HG02938 (cell line): ENCODE measurements around the gene GHSR.

Experiments used
- ATAC-seq: cut with Tn5 transposase; IDR thresholded peaks from one replicate; pipeline ENCODE4 v1.9.1; 2021; ENCODE audit warnings: mild to moderate bottlenecking, moderate library complexity; ENCODE audit not compliant: unreplicated experiment

GHSR gene

DNA sequence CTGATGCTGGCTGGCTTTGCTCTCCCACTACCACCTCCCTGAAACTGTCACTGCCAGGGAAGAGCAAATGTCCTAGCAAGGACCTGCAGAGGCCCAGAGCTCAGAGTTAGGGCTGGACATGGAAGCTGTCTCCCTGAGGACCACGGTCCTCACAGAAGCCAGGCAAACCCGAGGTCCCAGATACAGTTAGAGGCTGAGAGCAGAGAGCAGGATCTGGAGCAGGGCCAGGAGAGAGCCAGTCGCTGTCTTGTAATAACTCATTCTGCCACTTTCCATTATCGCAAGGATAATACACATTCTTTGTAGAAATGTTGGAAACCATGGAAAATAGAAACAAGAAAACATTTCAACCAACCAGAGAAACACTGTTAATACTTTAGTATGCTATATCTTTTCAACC, 10.1 kb downstream of the GHSR start:
- no peak for ATAC-seq

DNA sequence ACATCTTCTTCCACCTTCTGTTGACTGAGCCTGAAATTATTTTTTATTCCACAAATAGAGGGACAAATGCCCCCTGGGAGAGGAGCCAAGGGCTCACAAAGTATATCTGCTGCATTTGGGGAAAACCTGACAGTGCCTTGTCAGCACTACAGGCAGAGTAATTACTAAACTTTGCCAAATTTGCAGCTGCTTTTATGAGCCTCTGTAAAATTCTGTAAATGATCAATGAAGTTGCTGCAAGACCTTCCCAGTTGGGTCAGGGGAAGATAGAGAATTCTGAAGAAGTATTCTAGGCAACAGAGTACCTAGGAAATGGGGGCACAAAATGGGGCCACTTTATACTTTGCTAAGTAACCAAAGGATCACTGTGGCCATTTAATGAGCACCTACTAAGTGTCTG, 10.5 kb downstream of the GHSR start:
- ATAC-seq = no peak

DNA sequence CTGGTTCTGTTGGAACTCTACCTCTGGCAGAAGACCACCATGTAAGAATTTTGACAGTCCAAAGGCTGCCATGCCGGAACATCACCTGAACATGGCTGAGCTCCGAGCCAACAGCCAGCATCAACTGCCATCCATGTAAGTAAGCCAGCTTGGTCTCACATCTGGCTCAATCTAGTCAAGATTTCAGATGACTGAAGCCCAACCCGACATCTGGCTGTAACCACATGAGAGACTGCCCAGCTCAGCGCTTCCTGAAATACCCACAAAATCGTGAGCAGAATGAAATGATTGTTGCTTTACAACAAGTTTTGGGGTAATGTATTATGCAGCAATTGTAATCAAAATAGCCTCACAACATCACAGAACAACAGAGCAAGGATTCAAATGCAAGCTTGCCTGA, 32.9 kb downstream of the GHSR start:
- no peak for ATAC-seq

DNA sequence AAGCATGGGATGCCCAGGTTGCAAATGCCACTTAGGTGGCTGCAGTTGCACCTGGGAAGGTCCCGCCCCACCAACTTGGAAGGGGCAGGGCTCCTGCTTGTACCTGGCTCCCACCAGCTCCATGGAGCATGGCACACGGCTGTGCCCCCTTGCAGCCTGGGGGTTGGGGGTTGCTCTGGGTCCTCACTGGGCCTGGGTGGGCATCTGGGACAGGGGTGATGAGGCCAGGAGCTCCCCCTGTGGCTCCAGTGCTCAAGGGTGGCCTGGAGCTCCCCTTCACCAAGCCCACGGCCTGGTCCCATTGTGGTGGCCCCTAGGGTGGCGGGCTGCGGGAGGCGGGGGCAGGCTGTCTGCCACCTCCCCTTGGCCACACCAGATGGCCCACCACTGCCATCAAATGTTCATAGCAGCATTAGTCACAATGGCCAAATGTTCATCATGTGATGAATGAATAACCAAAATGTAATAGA, 36.7 kb downstream of the GHSR start:
- ATAC-seq = no peak

DNA sequence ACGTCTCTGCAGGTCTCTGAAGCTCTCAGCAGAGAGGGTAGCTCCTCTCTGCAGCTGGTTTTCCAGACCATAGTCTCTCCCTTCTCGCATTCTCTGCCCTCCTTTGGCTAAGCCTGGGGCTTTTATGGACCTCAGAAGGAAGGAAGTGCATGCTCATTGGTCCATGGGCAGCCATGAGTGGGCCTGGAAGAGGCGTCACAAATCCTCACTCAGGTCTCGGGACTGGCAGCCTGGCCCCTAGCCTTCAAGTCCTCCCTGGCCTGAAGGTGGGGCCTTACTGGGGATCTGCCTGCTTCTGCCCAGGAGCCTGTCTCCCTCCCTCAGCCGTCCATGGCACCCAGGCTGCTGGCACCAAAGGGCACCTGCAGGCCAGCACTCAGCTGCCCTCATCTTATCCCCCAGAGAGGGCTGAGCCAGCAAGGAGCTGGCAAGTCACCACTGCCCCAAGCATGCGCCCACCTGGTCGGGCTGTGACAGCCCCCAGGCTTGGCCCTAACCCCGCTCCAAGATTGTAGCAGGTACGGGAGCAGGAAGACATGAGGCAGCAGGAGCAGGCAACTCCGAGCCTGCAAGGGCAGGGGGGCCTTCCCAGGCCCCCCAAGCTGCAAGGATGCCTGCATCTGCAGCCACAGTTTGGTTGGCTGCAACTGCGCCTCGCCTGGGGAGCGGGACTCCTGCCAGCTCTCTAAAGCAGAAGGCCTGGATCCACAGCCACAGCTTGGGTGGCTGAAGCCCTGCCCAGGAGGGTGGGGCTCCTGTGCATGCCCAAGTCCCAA, 37.4 kb downstream of the GHSR start:
- ATAC-seq = no peak

DNA sequence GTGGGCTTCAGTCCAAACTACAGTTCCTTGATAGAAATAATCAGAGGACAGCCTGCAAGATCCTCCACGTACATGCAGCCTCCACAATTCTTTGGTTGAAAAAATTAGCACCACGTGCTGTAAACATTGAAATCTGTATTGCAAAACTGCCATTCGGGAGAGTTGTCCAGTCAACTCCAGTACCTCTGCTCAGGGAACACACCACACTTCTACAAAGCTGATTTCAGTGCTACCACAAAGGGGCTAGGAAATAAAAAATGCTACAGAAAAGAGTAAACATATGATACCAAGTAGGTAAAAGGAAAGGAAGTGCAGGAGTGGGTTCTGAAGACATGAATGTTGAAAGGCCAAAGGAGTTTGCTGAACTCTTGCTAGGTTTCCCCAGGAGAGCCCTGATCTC, 40.4 kb downstream of the GHSR start:
- no peak for ATAC-seq

DNA sequence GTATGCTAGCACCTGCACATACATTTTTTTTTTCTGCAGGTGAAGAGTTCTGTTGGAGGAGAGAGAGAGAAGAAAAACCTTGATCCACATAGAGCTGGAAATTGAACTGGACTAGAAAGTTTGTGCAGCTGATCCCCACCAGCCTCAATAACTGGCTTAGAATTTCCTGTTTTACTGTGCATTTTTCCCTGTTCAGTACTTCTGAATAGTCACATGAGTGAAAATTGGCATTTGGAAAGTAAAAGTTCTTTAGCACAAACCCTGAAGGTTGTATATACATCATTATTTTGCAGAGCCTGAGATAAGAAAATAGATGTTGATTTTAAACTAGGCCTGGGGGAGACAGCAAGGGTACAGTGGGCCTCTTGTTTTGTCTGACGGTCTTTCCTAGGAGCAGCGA, 42.3 kb downstream of the GHSR start:
- ATAC-seq = no peak

DNA sequence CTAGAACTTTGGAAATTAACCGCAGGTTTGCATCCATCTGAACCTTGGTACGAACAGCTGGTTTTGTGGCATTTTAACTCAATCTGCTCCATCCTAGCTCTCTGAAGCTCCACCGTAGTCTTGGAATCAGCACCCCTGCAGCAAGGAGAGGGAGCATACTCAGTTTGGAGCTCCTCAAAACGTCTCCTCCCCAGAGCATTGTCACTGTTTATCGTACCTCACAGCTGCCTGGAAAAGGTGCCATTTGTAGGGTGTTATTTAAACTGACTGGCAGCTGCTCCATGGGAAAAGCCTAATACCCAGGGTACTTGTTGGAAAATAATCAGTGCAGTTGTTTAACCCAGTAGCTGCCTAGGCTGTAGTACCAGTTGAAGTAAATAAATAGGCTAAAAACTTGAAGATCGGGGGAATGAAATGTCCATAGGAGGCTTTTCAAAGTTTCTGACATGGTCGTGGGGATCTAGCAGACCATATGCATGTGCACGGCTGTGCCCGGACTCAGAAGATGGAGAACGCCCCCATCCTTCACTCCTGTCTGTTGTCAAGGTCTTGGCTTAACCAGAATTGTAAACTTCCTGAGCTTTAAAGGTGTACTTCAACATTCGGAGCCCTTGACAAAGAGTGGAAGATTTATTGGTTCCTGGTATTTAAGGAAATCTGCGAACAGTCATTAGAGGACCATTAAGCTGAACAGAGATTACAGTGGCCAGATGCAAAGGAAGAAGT, 43.9 kb downstream of the GHSR start:
- no peak for ATAC-seq

DNA sequence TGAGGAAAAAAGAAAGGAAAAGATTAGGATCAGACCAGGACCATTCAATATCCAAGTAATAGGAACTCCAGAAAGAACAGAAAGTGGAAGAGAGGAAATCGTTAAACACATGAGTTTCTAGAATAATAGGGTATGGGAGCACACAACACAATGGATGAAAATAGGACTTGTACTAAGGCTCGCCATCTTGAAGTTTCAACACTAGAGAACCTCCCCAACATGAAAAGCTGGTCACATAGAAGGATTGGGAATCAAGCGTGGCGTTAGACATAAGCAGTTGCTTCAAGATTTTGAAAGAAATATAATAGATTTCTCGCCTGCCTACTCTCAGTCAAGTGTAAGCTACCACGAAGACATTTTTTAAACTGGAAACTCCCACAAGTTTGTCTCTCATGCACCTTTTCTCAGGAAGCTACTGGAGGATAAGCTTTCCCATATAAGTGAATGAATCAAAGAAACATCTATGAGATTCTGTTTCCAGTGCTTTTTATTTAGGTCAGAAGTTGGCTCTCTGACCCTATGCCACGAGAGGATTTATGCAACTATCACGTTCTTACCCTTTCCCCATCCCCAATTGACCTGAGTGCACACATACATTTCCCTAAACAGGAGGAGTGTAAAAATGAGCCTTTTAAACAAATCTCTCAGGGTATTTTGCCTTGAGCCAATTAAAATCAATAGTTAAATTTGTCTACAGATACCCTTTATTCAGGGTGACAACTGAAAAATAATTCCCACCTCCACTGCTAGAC, 45.2 kb downstream of the GHSR start:
- no peak for ATAC-seq

DNA sequence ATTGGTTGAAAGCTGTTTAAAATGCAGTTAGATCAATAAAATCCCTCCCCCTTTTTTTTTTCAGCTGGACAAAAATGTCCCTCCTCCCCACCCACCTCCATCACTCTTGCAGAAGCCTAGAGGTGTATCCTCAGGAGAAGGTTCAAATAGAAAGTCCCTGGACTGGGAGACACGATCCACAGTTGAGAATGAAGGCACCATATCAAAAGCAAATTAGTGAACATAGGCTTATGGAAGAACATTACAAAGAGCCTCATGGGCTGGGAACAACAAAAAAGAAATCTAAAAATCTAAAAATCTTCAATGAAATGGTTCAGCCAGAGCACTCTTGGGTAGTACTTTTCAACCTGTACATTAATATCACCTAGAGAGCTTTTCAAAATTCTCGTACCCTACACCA, 46.2 kb downstream of the GHSR start:
- ATAC-seq = no peak

DNA sequence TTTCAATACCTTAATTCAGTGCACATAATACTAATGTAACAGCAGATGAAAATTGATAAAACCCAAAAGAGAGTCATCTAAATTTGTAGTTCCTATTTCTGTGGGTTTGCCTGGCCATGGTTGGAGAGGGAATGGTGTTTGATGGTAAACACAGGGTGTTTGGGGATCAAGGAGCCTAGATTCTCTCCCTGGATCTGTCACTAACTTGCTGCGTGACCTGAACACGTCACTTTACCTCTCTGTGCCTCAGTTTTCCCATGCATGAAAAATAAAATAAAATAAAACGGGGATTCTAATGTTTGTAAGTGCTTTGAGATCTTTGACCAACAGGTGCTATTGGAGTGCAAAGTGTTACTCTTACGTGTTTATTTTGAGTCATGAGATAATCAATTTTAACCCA, 49.8 kb downstream of the GHSR start:
- no peak for ATAC-seq

DNA sequence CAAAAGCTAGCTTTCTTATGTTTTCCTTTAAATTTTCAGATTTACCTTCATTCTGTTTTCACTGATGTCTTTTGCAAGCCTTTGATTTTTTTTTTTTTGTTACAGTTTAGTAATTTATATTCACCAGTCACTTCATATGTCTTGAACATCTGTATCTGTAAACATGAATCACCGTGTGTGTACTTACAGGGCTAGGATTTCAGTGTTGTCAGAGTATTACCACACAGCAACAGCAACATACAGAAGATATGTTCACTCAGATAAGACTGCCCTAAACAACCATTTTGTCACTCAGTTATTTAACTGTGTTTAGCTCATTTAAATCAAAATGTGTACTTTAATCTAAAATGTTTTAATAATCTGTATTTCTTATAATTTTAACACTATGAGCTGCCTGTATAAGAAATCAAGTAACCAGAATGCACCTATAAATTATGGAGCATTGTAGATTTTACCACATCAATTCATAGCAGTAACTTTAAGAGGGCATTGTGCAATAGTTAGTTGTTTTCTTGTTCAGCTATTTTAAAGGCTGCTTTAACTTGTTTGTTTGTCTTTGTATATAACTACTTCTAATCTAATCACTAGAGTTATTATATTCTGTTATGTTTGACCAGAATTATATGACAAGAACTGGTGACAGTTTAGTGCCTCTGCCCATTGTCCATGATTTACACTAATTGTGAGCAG, 50.4 kb downstream of the GHSR start:
- no peak for ATAC-seq

DNA sequence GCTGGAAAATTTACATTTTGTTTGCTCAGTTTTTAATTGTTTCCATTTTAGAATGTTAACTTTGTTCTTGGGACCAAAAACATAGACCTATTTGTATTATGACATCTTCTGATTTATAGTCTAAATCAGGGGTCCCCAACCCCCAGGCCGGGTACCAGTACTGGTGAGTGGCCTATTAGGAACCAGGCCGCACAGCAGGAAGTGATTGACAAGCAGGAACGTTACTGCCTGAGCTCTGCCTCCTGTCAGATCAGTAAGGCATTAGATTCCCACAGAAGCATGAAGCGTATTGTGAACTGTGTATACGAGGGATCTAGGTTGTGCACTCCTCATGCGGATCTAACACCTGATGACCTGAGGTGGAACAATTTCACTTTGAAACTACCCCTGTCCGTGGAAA, 51.9 kb downstream of the GHSR start:
- ATAC-seq = no peak

DNA sequence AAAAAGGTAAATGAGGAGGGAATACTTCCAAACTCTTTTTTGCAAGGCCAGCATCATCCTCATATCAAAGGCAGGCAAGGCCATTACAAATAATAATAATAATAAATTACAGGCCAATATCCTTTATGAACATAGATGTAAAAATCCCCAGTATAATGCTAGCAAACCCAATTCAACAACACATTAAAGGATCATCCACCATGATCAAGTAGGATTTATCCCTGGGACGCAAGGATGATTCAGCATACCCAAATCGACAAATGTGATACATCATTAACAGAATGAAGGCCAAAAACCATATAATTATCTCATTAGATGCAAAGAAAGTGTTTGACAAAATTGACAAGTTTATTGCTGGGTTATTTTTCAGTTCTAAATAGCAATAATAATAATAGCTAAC, 53.6 kb downstream of the GHSR start:
- ATAC-seq = no peak
